ENCODE data around the gene KRTAP10-12. TPM values are rescaled to one million over a fixed set of nuclear protein-coding genes. Genes with fewer than 3 reads are reported as not detected.

Gene KRTAP10-12
- total RNA-seq, 1 experiment from 2014 or later, result not detected

DNA sequence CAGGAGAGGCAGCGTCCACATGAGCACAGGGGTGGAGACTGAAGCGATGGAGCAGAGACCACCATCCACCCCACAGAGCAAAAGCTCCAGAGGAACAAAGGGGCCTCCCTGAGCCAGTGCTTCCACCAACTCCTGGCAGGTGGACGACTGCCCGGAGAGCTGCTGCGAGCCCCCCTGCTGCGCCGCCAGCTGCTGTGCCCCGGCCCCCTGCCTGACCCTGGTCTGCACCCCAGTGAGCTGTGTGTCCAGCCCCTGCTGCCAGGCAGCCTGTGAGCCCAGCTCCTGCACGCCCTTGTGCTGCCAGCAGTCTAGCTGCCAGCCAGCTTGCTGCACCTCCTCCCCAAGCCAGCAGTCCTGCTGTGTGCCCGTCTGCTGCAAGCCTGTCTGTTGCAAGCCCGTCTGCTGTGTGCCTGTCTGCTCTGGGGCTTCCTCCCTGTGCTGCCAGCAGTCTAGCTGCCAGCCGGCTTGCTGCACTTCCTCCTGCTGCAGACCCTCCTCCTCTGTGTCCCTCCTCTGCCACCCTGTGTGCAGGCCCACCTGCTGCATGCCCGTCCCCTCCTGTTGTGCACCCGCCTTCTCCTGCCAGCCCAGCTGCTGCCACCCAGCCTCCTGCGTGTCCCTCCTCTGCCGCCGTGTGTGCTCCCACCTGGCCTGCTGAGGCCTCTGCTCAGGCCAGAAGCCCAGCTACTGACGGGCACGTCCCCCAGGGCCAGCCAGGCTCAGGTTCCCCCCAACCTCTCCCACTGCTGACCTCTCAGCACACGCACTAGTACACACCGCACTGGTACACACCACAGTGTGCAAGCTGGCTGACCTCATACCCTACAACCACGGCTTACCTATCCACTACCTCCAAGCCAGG lies 5.4 kb downstream of the KRTAP10-12 start (continued):
- TF ChIP-seq POLR2A (IDR thresholded peaks at IDR 0.05; ENCODE audit: borderline replicate concordance, extremely low read depth, insufficient read depth, insufficient read length) (no peak), MAX (IDR thresholded peaks at IDR 0.05) (no peak), FOSL1 (IDR thresholded peaks at IDR 0.05; ENCODE audit: low read depth) (no peak), SRF (IDR thresholded peaks at IDR 0.05; ENCODE audit: low read depth) (no peak)

DNA sequence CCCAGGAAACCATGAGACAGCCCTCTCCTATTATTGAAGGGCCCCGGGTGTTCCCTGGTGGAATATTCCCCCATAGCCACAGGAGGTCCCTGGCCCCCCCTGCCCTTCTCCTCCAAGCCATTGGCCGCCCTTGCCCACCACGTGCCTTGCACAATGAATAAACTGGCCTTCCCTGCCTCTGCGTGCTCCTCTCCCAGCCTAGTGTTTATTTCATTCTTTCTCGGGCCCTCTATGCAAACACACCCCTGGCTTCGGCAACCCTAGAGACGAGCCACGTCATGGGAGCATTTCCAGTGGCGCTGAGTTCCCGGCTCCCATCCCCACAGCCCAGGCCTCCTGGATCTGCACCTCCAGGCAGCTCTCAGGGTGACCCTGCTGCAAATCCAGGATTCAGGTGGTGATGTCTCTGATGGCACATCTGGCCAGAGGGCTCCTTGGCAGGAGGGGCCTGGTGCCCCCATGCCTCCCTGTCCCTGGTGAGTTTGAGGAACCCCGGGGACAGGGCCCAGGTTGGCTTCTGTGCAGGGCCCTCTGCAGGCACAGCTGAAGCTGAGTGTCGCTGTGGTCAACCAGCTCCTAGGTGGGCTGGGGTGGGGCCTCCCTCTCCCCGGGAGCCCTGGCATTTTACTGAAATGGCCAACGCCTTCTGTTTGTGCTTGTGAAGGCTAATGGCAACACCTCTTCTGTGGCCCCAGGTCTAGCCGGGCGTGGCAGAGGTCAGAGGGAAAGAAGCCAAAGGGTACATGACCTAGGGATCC lies 6.2 kb downstream of the KRTAP10-12 start:
- POLR2A ChIA-PET, result no interaction called here
- Histone ChIP-seq H3K27ac (ENCODE audit: low read depth, low read length) (no peak overlapping the region), H3K4me3 (replicated peaks in 1 of 2; ENCODE audit: low read depth in 1 of 2, low read length in 2 of 2) (no peak overlapping the region), H3K9ac (ENCODE audit: low read length) (no peak overlapping the region), H3K79me2 (ENCODE audit: insufficient read depth, low read length) (no peaks in the 10 kb centered on the region), H3K4me1 (ENCODE audit: control insufficient read depth in 1 of 2, insufficient read depth in 2 of 2, low read length in 2 of 2) (no peaks in the 10 kb centered on the region), H3K27me3 (ENCODE audit: insufficient read depth, low read length) (peaks cover 10% of the 10 kb centered on the region; the same call in 1 of the 2 replicates), H3K9me2 (ENCODE audit: insufficient read depth) (no peaks in the 10 kb centered on the region), H4K20me1 (ENCODE audit: insufficient read depth) (no peaks in the 10 kb centered on the region), H2AFZ (ENCODE audit: low read depth, low read length, poor library complexity, severe bottlenecking) (no peak overlapping the region), H3K36me3 (ENCODE audit: control insufficient read depth in 1 of 2, insufficient read depth in 2 of 2, low read length in 2 of 2) (no peaks in the 10 kb centered on the region), H3K4me2 (ENCODE audit: low read length) (no peak overlapping the region), H3K9me3 (ENCODE audit: control insufficient read depth in 1 of 2, insufficient read depth in 1 of 2, low read depth in 1 of 2, low read length in 2 of 2) (no peaks in the 10 kb centered on the region)
- no peak for DNase-seq (ENCODE audit: low read depth, low spot score)
- no peak for ATAC-seq
- RAD21 ChIA-PET (ENCODE audit: low non-redundant PET in 1 of 2, low total read pairs in 2 of 2, uncharacterized antibody in 2 of 2, unreplicated experiment in 2 of 2), result no interaction called here
- no TSS peak for BruUV-seq (replicated peaks)
- CTCF ChIA-PET, result no interaction called here
- intact Hi-C loops (cut with micrococcal nuclease), result no loop called here
- TF ChIP-seq EZH2phosphoT487 (IDR thresholded peaks at IDR 0.05; ENCODE audit: borderline replicate concordance) (no peak), ZBTB33 (IDR thresholded peaks at IDR 0.05; ENCODE audit: extremely low read depth, insufficient replicate concordance, low read length) (no peak), EZH2 (IDR thresholded peaks at IDR 0.05) (no peak), CTCF (IDR thresholded peaks at IDR 0.05 in 2 of 3, conservative IDR thresholded peaks at IDR 0.05 in 1 of 3; ENCODE audit: borderline replicate concordance in 1 of 3, insufficient read depth in 1 of 3, low read depth in 2 of 3, low read length in 2 of 3) (no peak), ZNF274 (IDR thresholded peaks at IDR 0.05; ENCODE audit: low read depth, low read length) (no peak), JUND (IDR thresholded peaks at IDR 0.05) (no peak), EGR1 (IDR thresholded peaks at IDR 0.05; ENCODE audit: low read depth) (no peak), SIN3A (IDR thresholded peaks at IDR 0.05; ENCODE audit: low read depth) (no peak), MAX (IDR thresholded peaks at IDR 0.05) (no peak), SRF (IDR thresholded peaks at IDR 0.05; ENCODE audit: low read depth) (no peak), YY1 (IDR thresholded peaks at IDR 0.05; ENCODE audit: extremely low read depth, insufficient replicate concordance, low read depth, low read length) (no peak), POLR2A (IDR thresholded peaks at IDR 0.05; ENCODE audit: borderline replicate concordance, extremely low read depth, insufficient read depth, insufficient read length) (no peak), POLR2AphosphoS5 (IDR thresholded peaks at IDR 0.05; ENCODE audit: low read depth, low read length) (no peak), ATF3 (IDR thresholded peaks at IDR 0.05) (no peak), SP1 (IDR thresholded peaks at IDR 0.05; ENCODE audit: low read depth) (no peak), ELF1 (IDR thresholded peaks at IDR 0.05; ENCODE audit: borderline replicate concordance, low read depth) (no peak), TCF7L2 (IDR thresholded peaks at IDR 0.05; ENCODE audit: borderline replicate concordance, extremely low read depth, insufficient read depth, insufficient read length) (no peak), FOSL1 (IDR thresholded peaks at IDR 0.05; ENCODE audit: low read depth) (no peak), CEBPB (IDR thresholded peaks at IDR 0.05; ENCODE audit: low read depth) (no peak)
